Choroid plexus epithelial cell (primary cell): ENCODE measurements around the gene SYCP2.

Experiments
- DNase-seq: peaks from one replicate; pipeline ENCODE4 v3.0.0-alpha.2; 2010; ENCODE audit warnings: low read depth
- H3K4me3 ChIP-seq: 2 replicates; pipeline ENCODE4 v1.5.1; 2011; ENCODE audit warnings: low read depth, mild to moderate bottlenecking, control low read depth, low read length, moderate library complexity
- CTCF ChIP-seq: conservative IDR thresholded peaks from 2 replicates; pipeline ENCODE4 v1.5.1; 2011; ENCODE audit warnings: low read depth, mild to moderate bottlenecking, control low read depth, inconsistent platforms, low read length, moderate library complexity

The SYCP2 gene

GRCh38 chr20:59933296-59933848, at the start of gene SYCP2:
TSS of gene SYCP2 (minus strand) at chr20:59933637. CDS start at chr20:59922413, 11,224 bp downstream.
- peak; percentile 28 for DNase-seq

GRCh38 chr20:59983076-59983475, 49.6 kb upstream of the SYCP2 start:
- no peak for DNase-seq
- H3K4me3 ChIP-seq, result no peak overlapping the region
- TF ChIP-seq CTCF, result no peak

More at GRCh38 chr20:59933296-59933848, at the start of gene SYCP2:
- peak within 1 kb of the TSS; percentile 67 for H3K4me3 ChIP-seq
- TF ChIP-seq CTCF, result no peak

- no peak for DNase-seq
- no peak for TF ChIP-seq CTCF
- no peak overlapping the region for H3K4me3 ChIP-seq
These were observed 43.6 kb upstream of the SYCP2 start for GRCh38 chr20:59977086-59977485.

- H3K4me3 ChIP-seq, result no peak overlapping the region
- TF ChIP-seq CTCF, result no peak
- no peak for DNase-seq
These were observed 42.8 kb upstream of the SYCP2 start for GRCh38 chr20:59976156-59976782.

GRCh38 chr20:59972037-59972801, 38.8 kb upstream of the SYCP2 start:
- no peak overlapping the region for H3K4me3 ChIP-seq
- no peak for DNase-seq
- TF ChIP-seq CTCF, result no peak

GRCh38 chr20:59971428-59971827, 38.0 kb upstream of the SYCP2 start:
- TF ChIP-seq CTCF, result no peak

More at GRCh38 chr20:59971428-59971827, 38.0 kb upstream of the SYCP2 start:
- no peak for DNase-seq
- H3K4me3 ChIP-seq, result no peak overlapping the region
